MCF 10A (cell line): ENCODE data around the gene ZNF433. TPM values are rescaled to one million over a fixed set of nuclear protein-coding genes. Genes with fewer than 3 reads are reported as not detected.

ENCODE experiments used
- BruUV-seq: library from RNA; stranded (reverse); fragments of 400-500 nt; replicated peaks from 2 replicates; lab custom pipeline; 2021; lab: Mats Ljungman, UMichigan
- CTCF ChIA-PET: fragments of 300-600 bp; sonication (Branson Sonifier 250); formaldehyde crosslinking; extraction: SDS; loops from one replicate; lab custom pipeline; 2021; ENCODE audit warnings: antibody characterized with exemption, inconsistent platforms; lab: Yijun Ruan, JAX
- POLR2A ChIA-PET: fragments of 300-600, 350-650 bp; sonication (Branson Sonifier 250); formaldehyde crosslinking; extraction: SDS; loops from one replicate; lab custom pipeline; 2020; ENCODE audit warnings: antibody characterized with exemption, inconsistent platforms; lab: Yijun Ruan, JAX
- DNase-seq: peaks from one replicate; pipeline ENCODE4 v3.0.0-alpha.2; 2018; ENCODE audit not compliant: unreplicated experiment
- H3K27ac Mint-ChIP-seq: one replicate; pipeline ENCODE4 v1.8.0; 2022; ENCODE audit warnings: mild to moderate bottlenecking, low read depth, mixed read lengths; ENCODE audit not compliant: unreplicated experiment
- H3K27me3 Mint-ChIP-seq: one replicate; pipeline ENCODE4 v1.8.0; 2022; ENCODE audit warnings: mixed read lengths; ENCODE audit not compliant: insufficient read depth, unreplicated experiment
- H3K36me3 Mint-ChIP-seq: one replicate; pipeline ENCODE4 v1.8.0; 2022; ENCODE audit warnings: mild to moderate bottlenecking, moderate library complexity, mixed read lengths; ENCODE audit not compliant: insufficient read depth, unreplicated experiment
- H3K4me1 Mint-ChIP-seq: one replicate; pipeline ENCODE4 v1.8.0; 2022; ENCODE audit warnings: mixed read lengths; ENCODE audit not compliant: insufficient read depth, unreplicated experiment
- H3K4me3 Mint-ChIP-seq: one replicate; pipeline ENCODE4 v1.8.0; 2022; ENCODE audit warnings: mild to moderate bottlenecking, moderate library complexity, mixed read lengths; ENCODE audit not compliant: unreplicated experiment
- H3K9me3 Mint-ChIP-seq: one replicate; pipeline ENCODE4 v1.8.0; 2022; ENCODE audit warnings: mixed read lengths; ENCODE audit not compliant: unreplicated experiment
- CTCF ChIP-seq: fragments of 200-600 bp; IDR thresholded peaks from one replicate; pipeline ENCODE4 v1.8.0; 2022; ENCODE audit warnings: antibody characterized with exemption, mild to moderate bottlenecking; ENCODE audit not compliant: unreplicated experiment
- intact Hi-C: fragments of 100-400 bp; cut with micrococcal nuclease; formaldehyde crosslinking; loops from 2 replicates; pipeline ENCODE4 v1.14.1; 2022
- total RNA-seq: library from RNA; stranded (reverse); gene quantifications from 2 replicates; pipeline ENCODE4 v1.2.3, GENCODE V29; 2022

ZNF433 gene
- total RNA-seq, 1 experiment from 2014 or later: 1.3 TPM

GRCh38 chr19:12052091-12052496 lies 16.6 kb upstream of the ZNF433 start:
- ChIA-PET CTCF (no interaction called here), POLR2A (no interaction called here)
- Mint-ChIP-seq H3K27me3 (no peaks in the 10 kb centered on the region), H3K4me3 (peak overlapping the region; percentile 5), H3K27ac (no peak overlapping the region), H3K4me1 (no peaks in the 10 kb centered on the region), H3K36me3 (no peaks in the 10 kb centered on the region), H3K9me3 (peaks cover 15% of the 10 kb centered on the region)
- TF ChIP-seq CTCF: no peak
- no peak for DNase-seq
- intact Hi-C loops: no loop called here
- no TSS peak for BruUV-seq

- peaks cover 21% of the 10 kb centered on the region for H3K9me3 Mint-ChIP-seq
- no peak for TF ChIP-seq CTCF
- no peak overlapping the region for H3K4me3 Mint-ChIP-seq
- intact Hi-C loops: no loop called here
- H3K27ac Mint-ChIP-seq: no peak overlapping the region
- POLR2A ChIA-PET: no interaction called here
- H3K4me1 Mint-ChIP-seq: no peaks in the 10 kb centered on the region
- BruUV-seq: no TSS peak
- CTCF ChIA-PET: no interaction called here
- DNase-seq: no peak
- H3K36me3 Mint-ChIP-seq: no peaks in the 10 kb centered on the region
- no peaks in the 10 kb centered on the region for H3K27me3 Mint-ChIP-seq
Measured at GRCh38 chr19:12047868-12048267, 12.4 kb upstream of the ZNF433 start.

- no peak for TF ChIP-seq CTCF
- no peak overlapping the region for H3K27ac Mint-ChIP-seq
- H3K4me3 Mint-ChIP-seq: no peak overlapping the region
- ChIA-PET POLR2A (no interaction called here), CTCF (no interaction called here)
- intact Hi-C loops: no loop called here
- BruUV-seq: no TSS peak
- DNase-seq: no peak
- no peaks in the 10 kb centered on the region for H3K36me3 Mint-ChIP-seq
- H3K4me1 Mint-ChIP-seq: no peaks in the 10 kb centered on the region
- H3K9me3 Mint-ChIP-seq: peaks cover 13% of the 10 kb centered on the region
- H3K27me3 Mint-ChIP-seq: no peaks in the 10 kb centered on the region
Measured at GRCh38 chr19:12043752-12044422, 8.4 kb upstream of the ZNF433 start.

GRCh38 chr19:12042893-12043292 lies 7.4 kb upstream of the ZNF433 start:
- intact Hi-C loops: no loop called here
- ChIA-PET CTCF (interaction anchor here (0.9 kb wide), 1 partner anchor 17 kb away, joined by 4 read pairs; no protein-coding TSS in a partner anchor), POLR2A (no interaction called here)
- peaks cover 13% of the 10 kb centered on the region for H3K9me3 Mint-ChIP-seq
- TF ChIP-seq CTCF: no peak
- BruUV-seq: no TSS peak
- no peaks in the 10 kb centered on the region for H3K36me3 Mint-ChIP-seq
- no peaks in the 10 kb centered on the region for H3K27me3 Mint-ChIP-seq
- no peak overlapping the region for H3K27ac Mint-ChIP-seq
- H3K4me3 Mint-ChIP-seq: no peak overlapping the region
- no peaks in the 10 kb centered on the region for H3K4me1 Mint-ChIP-seq
- DNase-seq: no peak
